ENCODE measurements around the gene LRCOL1. TPM values are rescaled to one million over a fixed set of nuclear protein-coding genes. Genes with fewer than 3 reads are reported as not detected.

Gene LRCOL1
- total and polyA plus RNA-seq, 10 of the 15 experiments (the other 5 are each of a cell fraction or from before 2014, with no cell fraction given), result not detected

DNA sequence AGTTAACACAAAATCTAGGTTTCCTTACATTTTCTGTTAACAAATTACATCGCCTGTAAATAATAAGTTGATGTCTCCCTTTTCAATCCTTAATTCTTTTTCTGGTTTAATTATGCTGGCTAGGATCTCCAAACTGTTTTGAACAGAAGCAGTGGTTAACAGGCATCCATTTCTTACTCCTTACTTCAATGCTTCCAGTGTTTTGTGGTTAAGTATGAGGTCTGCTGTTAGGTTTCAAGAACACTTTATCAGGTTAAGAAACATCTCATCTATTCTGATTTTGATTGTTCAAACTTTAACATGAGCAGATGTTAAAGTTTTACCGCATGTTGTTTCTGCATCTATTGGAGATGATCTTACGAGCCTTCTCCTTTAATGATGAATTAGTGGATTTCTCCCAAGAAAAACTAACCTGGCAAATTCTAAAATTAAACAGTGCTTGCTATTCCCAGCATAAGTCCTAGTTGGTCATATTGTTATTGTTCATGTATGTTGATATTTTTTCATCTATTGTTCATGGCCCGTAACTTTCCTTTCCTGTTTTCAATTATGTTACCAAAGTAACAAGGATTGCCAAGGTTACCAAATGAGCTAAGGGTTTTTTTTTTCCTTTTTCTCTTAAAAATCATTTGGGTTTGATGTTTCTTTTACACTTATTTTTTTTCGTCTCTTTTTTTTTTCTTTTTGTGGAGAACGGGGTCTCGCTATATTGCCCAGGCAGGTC lies 43.3 kb upstream of the LRCOL1 start:
- Histone ChIP-seq H4K20me1 (ENCODE audit: control insufficient read depth, insufficient read depth) (no peaks in the 10 kb centered on the region), H3K4me3 (no peak overlapping the region), H3K4me1 (ENCODE audit: control insufficient read depth, insufficient read depth, low read length) (no peaks in the 10 kb centered on the region), H3K9ac (ENCODE audit: control insufficient read depth, insufficient read depth, low read length) (no peak overlapping the region), H3K36me3 (ENCODE audit: control insufficient read depth in 2 of 2, insufficient read depth in 2 of 2, low read length in 1 of 2) (peaks cover 11 to 34% of the 10 kb centered on the region in 2 experiments), H2AFZ (ENCODE audit: control insufficient read depth, low read depth, low read length) (no peak overlapping the region), H3K27me3 (replicated peaks in 1 of 2; ENCODE audit: control insufficient read depth in 2 of 2, insufficient read depth in 2 of 2, low read length in 1 of 2) (no peaks in the 10 kb centered on the region), H3K79me2 (ENCODE audit: control insufficient read depth, insufficient read depth, low read length) (no peaks in the 10 kb centered on the region), H3K4me2 (ENCODE audit: control insufficient read depth, insufficient read depth) (no peak overlapping the region), H3K9me3 (replicated peaks; ENCODE audit: control insufficient read depth, insufficient read depth, low read length) (no peaks in the 10 kb centered on the region), H3K27ac (ENCODE audit: control insufficient read depth, insufficient read depth) (no peak overlapping the region)
- intact Hi-C loops (cut with micrococcal nuclease; ENCODE audit: unreplicated experiment) (no loop called here), in situ Hi-C loops (cut with MboI) (no loop called here)
- ChIA-PET CTCF (no interaction called here), RAD21 (ENCODE audit: unreplicated experiment) (no interaction called here), POLR2A (no interaction called here), SMC1A (ENCODE audit: uncharacterized antibody, unreplicated experiment) (no interaction called here)
- no peak for FAIRE-seq
- TF ChIP-seq RBBP5 (conservative IDR thresholded peaks at IDR 0.05) (no peak), SREBF2 (IDR thresholded peaks at IDR 0.05; ENCODE audit: low read length) (no peak), RB1 (IDR thresholded peaks at IDR 0.05; ENCODE audit: borderline replicate concordance) (no peak), PML (IDR thresholded peaks at IDR 0.05; ENCODE audit: low read length) (no peak)
- ATAC-seq, result no peak
- no peak for DNase-seq (ENCODE audit: low read depth, low spot score)
- BruUV-seq (replicated peaks), result no TSS peak
- WGBS (ENCODE audit: insufficient coverage, insufficient replicate concordance, low lambda C conversion rate, missing lambda C conversion rate), result 85% methylated on average over 7 of the region's 7 CpGs

GRCh38 chr12:132651444-132652100 lies 41.2 kb upstream of the LRCOL1 start:
- ChIA-PET SMC1A (ENCODE audit: uncharacterized antibody, unreplicated experiment) (no interaction called here), RAD21 (ENCODE audit: unreplicated experiment) (no interaction called here), CTCF (interaction anchor here (0.6 kb wide), 1 partner anchor 123 kb away, joined by 3 read pairs; no protein-coding TSS in a partner anchor), POLR2A (interaction anchor here (0.7 kb wide), 1 partner anchor 50 kb away, joined by 3 read pairs; no protein-coding TSS in a partner anchor)
- Histone ChIP-seq H3K27me3 (replicated peaks in 1 of 2; ENCODE audit: control insufficient read depth in 2 of 2, insufficient read depth in 2 of 2, low read length in 1 of 2) (no peaks in the 10 kb centered on the region), H3K4me2 (ENCODE audit: control insufficient read depth, insufficient read depth) (no peak overlapping the region), H2AFZ (ENCODE audit: control insufficient read depth, low read depth, low read length) (no peak overlapping the region), H3K9me3 (replicated peaks; ENCODE audit: control insufficient read depth, insufficient read depth, low read length) (no peaks in the 10 kb centered on the region), H3K9ac (ENCODE audit: control insufficient read depth, insufficient read depth, low read length) (no peak overlapping the region), H3K4me1 (ENCODE audit: control insufficient read depth, insufficient read depth, low read length) (no peaks in the 10 kb centered on the region), H3K27ac (ENCODE audit: control insufficient read depth, insufficient read depth) (no peak overlapping the region), H3K79me2 (ENCODE audit: control insufficient read depth, insufficient read depth, low read length) (no peaks in the 10 kb centered on the region), H3K36me3 (ENCODE audit: control insufficient read depth in 2 of 2, insufficient read depth in 2 of 2, low read length in 1 of 2) (peaks cover 2 to 22% of the 10 kb centered on the region in 2 experiments), H3K4me3 (no peak overlapping the region), H4K20me1 (ENCODE audit: control insufficient read depth, insufficient read depth) (no peaks in the 10 kb centered on the region)
- DNase-seq (ENCODE audit: low read depth, low spot score), result no peak
- BruUV-seq (replicated peaks), result no TSS peak
- intact Hi-C loops (cut with micrococcal nuclease; ENCODE audit: unreplicated experiment), result no loop called here
- FAIRE-seq, result no peak
- WGBS (ENCODE audit: insufficient coverage, insufficient replicate concordance, low lambda C conversion rate, missing lambda C conversion rate), result 84% methylated on average over 9 of the region's 9 CpGs
- ATAC-seq, result no peak
- in situ Hi-C loops (cut with MboI), result no loop called here
- TF ChIP-seq TAF1 (IDR thresholded peaks at IDR 0.05; ENCODE audit: borderline replicate concordance, low read depth, low read length) (no peak), POLR2AphosphoS5 (IDR thresholded peaks at IDR 0.05; ENCODE audit: low read length) (no peak), ZBTB40 (IDR thresholded peaks at IDR 0.05; ENCODE audit: borderline replicate concordance) (no peak)
- TF ChIP-seq, protein P1, sequence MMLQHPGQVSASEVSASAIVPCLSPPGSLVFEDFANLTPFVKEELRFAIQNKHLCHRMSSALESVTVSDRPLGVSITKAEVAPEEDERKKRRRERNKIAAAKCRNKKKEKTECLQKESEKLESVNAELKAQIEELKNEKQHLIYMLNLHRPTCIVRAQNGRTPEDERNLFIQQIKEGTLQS (IDR thresholded peaks at IDR 0.05; ENCODE audit: borderline replicate concordance, extremely low read depth, low read depth, low read length), result no peak
